GM19463 (cell line): Measurements from ENCODE around the gene PTPN18.
"Not testable (repeated sequence)": the region's sequence is repeated elsewhere in the genome, so short reads cannot be mapped to it uniquely, and the experiment has no call there.

Source experiments
- ATAC-seq: cut with Tn5 transposase; IDR thresholded peaks from one replicate; pipeline ENCODE4 v1.9.1; 2021; ENCODE audit warnings: mild to moderate bottlenecking, moderate library complexity; ENCODE audit not compliant: unreplicated experiment

The PTPN18 gene, protein sequence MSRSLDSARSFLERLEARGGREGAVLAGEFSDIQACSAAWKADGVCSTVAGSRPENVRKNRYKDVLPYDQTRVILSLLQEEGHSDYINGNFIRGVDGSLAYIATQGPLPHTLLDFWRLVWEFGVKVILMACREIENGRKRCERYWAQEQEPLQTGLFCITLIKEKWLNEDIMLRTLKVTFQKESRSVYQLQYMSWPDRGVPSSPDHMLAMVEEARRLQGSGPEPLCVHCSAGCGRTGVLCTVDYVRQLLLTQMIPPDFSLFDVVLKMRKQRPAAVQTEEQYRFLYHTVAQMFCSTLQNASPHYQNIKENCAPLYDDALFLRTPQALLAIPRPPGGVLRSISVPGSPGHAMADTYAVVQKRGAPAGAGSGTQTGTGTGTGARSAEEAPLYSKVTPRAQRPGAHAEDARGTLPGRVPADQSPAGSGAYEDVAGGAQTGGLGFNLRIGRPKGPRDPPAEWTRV

DNA sequence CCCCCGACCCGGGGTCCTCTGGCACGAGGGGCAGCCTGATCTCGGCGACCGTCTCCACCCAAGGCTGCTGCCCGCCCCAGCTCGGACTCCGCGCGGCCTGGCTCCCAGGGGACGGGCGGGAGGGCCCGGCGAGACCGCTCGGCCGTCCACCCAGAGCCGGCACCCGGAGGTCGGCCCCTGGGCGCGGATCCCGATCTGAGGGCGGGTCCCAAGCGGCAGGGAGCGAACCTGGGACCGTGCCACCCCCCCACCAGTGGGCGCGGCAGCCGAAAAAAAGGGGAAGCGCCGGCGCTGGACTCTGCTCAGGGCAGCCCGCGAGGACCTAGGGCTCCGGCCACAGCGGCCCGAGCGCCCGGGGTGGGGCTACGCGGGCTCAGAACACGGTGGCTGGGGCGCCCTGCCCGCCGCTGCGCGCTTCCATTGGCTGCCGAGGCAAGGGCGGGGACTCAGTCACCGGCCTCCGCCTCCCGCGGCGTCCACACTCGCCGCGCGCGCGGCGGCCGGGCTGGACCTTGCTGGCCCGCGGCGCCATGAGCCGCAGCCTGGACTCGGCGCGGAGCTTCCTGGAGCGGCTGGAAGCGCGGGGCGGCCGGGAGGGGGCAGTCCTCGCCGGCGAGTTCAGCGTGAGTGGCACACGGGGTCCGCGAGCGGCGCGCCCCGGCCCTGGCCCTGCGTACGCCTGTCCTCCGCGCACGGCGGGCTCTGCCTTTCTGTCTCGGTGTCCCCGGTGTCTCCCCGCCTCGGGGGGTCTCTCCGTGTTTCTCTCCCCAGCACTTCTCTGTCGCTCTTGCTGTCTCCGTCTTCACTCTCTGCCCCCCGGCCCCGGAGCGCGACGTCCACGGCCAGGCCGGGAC lies at the start of gene PTPN18:
Gene PTPN18, plus strand, starts transcription at position 479 of the 854 bp plus-strand sequence. Its CDS starts 52 bp downstream, at position 531.
- peak; percentile 92 for ATAC-seq

DNA sequence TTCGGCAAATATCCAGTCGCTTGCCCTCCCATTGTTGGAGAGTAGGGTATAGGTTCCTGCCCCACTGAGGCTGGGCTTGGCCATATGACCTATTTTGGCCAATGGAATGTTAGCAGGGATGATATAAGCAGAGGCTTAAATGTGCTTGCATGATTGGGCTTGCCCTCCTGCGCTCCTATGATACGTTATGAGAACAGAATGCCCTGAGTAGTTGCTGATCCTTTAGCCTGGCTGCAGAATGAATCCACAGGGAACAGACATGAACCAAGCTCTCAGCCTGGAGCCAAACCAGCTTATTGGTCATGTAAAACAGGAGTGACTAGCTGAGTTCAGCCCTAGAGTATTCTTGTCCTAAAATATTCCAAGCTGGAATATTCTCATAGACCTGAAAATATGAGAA lies 48.0 kb upstream of the PTPN18 start:
- ATAC-seq, result no peak

DNA sequence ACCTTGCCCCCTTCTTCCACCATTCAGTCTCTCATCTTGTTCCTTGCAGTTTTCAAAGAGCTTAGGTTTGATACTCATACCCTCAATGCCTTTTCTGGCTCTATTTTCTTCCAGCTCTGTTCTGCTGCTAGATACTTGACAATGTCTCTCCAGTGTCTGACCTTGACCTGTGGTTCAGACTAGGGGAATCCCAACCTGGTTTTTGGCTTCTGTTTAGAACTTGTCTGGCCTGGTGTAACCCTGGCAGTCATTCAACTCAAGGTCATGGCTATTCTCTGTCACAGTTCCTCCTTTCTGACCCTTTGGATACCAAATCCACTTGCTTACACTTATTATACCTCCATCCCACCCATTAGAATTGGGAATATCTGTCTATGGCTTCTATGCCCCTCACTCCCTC lies 45.0 kb upstream of the PTPN18 start:
- ATAC-seq, result peak; percentile 58

DNA sequence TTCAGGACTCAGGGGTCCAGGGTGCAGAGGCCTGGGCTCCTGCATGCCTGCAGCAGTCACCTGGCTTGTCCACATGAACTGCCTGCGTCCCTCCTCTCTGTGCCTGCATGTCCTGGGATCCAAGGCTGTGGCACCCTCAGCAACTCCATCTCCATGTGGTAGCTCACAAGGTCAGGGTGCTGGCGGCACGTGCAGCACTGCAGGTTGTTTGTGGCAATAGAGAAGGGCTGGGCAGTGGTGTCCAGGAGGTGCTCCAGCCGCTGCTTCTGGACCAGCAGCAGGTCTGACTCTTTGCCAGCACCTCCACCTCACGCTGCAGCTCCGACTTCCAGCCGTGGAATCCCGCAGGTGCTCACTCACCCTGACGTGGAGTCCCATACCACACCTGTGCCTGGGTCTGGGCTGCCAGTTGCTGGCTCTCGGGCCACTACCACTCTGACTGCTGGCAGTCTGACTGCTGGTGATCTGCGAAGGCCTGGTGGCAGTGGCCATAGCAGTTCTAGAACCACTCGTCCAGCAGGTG lies 42.0 kb upstream of the PTPN18 start:
- ATAC-seq, result no peak

DNA sequence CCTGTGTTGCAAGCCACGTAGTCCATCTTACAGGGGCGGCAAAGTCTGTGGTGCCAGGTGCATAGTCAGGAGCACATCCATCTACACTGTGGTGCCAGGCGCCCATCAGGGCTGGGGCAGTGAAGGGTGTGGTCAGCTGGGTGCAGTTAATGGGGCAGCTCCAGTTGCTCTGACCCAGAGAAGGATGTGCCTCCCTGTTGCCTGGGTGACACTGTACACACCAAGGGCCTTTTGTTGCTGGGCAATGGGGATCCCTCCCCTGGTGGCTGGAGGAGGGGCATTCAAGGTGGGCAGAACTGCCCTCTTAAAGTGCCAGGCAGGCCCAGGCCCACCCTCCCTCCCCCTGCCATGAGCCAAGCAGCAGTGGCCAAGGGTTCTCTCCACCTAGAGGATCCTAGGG lies 41.5 kb upstream of the PTPN18 start:
- ATAC-seq, result no peak

DNA sequence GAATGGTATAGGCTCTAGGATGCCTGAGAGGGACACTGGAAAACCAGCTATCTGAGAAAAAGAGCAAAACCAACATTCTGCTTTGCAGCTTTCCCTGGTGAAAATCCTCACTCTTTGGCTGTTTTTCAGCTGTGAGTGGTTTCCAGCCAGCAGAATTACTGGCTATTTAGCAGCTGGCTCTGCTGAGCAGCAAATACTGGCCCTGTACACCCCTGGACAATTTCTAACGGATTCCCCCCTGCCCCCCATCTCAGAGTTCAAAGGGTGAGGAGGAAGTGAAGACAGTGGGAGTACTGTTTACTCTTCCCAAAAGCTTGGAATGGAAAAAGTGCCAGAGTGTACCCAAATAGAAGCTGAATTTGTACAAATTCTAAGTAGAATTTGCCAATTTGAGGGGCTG lies 39.3 kb upstream of the PTPN18 start:
- ATAC-seq, result no peak

DNA sequence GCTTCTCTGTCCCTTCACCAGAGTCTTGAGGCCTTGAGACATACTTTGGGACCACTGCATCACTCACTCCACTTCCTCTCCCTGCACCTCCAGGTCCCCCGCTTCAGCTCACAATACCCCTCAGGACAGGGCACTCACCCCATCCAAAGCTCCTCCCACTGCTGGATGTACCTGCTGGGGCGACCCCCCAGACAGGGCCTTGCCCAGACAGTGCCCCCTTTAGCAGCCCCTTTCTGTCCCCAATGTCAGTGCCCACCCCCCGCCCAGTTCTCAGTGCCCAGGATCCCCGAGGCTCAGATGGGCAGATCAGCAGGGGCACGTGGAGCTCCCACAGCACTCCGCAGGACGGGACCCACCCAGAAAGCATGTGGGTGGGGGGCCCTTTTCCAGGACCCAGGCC lies 37.0 kb upstream of the PTPN18 start:
- no peak for ATAC-seq

DNA sequence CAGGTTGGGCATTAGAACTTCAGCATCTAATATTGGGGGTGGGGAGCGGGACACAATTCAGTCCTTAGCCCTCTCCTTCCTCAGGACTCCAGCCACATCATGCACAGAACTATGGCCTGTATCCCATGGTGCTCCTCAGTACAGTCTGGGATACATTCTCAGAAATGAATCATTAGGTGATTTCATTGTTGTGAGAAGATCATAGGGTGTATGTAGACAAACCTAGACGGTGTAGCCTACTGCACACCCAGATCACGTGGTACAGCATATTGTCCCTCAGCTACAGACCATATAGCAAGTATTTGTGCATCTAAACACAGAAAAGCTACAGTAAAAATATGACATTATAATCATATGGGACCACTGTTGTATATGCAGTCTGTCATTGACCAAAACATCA lies 36.3 kb upstream of the PTPN18 start:
- ATAC-seq, result no peak

DNA sequence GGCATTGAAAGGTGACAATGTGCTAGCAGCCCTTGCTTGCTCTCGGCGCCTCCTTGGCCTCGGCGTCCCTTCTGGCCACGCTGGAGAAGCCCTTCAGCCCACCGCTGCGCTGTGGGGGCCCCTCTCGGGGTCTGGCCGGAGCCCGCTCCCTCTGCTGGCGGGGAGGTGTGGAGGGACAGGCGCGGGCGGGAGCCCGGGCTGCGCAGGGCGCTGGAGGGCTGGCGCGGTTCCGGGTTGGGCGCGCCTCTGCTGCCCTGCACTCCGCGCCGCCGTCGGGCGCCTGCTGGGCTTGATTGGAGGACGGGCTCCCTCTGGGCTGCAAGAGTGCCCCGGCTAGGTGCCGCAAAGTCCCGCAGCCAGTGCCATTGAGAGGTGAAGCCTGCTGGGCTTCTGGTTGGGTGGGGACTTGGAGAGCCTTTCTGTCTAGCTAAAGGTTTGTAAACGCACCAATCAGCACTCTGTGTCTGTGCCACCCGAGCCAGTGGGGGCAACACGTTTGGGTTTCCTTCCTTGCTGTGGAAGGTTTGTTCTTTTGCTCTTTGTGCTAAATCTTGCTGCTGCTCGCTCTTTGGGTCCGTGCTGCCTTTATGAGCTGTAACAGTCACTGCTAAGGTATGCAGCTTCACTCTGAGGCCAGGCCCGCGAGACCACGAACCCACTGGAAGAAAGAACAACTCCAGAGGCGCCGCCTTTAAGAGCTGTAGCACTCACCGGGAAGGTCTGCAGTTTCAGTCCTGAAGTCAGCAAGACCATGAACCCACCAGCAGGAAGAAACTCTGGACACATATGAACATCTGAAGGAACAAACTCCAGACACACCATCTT lies 27.9 kb upstream of the PTPN18 start:
- no peak for ATAC-seq

DNA sequence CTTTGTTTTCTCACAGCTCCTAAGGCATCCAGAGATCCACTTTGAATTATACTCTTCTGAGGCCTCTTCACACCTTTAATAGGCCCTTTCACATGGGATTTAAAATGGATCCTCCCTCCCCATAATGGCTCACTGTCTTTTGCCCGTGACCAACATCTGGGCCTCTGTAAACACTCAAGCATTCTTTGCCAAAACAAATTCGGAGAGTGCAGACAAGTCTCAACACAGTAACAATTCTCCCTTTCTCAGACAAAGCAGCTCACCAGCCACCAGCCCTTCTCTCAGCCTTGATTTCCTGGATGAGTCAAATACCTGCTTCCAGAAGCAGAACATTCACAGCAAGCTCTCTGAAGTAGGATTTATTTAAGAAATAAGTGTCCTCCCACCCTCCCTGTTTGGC lies 27.1 kb upstream of the PTPN18 start:
- no peak for ATAC-seq

DNA sequence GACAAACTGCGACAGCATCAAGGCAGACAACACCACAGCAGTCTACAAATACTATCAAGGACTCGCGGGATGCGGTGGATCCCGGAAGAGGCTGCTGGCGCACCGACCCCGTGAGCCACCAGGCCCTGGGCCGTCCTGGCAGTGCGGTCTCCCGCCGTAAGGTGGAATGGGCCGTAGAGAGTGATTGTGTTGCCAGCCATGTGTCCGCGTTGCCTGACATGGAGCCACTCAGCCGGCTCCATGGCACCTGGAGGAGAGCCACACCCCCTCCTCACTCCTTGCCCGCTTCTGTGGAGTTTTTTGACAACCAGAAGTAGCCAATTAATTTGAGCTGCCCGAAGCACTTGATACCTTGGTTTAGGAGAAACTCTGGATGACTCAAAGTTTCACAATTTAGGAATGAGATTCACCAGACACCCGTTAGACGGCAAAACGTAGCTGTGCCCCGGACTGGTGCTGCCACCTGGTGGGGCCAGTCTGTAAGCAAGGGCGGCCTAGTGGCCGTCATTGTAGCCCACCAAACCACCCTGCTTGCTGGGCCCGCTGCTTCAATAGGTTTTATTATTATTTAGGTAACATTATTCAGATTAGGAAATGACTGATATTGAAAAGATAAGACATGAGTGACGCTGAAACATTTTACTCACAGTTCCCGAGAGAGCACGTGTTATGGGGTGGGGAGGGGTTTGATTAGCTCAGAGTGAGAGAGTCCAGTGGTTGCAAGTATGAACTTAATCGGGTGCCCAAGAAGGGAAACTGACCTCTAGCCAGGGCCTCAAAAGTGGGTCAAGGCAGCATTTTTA lies 23.4 kb upstream of the PTPN18 start:
- ATAC-seq, result peak; percentile 64

DNA sequence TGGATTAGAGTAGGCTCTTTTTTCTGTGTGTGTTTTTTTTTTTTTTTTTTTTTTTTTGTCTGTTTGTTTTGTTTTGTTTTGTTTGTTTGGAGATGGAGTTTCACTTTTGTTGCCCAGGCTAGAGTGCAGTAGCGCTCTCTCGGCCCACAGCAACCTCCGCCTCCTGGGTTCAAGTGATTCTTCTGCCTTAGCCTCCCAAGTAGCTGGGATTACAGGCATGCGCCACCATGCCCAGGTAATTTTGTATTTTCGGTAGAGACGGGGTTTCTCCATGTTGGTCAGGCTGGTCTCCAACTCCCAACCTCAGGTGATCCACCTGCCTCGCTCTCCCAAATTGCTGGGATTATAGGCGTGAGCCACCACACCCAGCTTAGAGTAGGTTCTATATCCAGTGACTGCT lies 22.6 kb upstream of the PTPN18 start:
- ATAC-seq, result not testable (repeated sequence)

DNA sequence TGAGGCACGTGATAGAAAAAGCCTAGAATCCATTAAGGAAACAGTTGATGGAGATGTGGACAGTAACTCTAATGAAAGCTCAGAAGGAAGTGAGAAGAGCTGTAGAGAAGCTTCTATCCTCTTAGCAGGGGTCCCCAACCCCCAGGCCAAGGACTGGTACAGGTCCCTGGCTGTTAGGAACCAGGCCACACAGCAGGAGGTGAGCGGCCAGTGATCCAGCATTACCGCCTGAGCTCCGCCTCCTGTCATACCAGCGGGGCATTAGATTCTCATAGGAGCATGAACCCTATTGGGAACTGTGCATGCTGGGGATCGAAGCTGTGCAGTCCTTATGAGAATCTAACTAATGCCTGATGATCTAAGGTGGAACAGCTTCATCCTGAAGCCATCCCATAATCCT lies 21.8 kb upstream of the PTPN18 start:
- ATAC-seq, result no peak

DNA sequence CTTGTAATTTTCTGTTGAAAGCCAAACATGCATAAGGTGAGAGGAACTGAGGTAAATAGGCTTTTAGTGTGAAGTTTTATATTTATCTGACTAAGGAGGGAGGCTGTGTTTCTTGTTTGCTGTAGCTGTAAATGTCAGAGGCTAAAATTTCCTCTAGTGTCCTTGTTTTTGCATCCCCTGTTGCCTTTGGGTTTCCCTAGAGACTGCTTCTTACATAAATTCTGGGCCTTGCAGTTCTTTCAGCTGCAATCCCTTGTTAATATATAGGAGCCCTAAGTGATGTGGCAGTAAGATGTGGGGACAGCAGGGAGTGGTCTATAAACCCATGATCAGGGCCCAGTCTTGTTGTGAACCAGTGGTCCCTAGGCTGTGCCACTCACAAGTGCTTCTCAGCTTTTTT lies 20.6 kb upstream of the PTPN18 start:
- ATAC-seq, result no peak

DNA sequence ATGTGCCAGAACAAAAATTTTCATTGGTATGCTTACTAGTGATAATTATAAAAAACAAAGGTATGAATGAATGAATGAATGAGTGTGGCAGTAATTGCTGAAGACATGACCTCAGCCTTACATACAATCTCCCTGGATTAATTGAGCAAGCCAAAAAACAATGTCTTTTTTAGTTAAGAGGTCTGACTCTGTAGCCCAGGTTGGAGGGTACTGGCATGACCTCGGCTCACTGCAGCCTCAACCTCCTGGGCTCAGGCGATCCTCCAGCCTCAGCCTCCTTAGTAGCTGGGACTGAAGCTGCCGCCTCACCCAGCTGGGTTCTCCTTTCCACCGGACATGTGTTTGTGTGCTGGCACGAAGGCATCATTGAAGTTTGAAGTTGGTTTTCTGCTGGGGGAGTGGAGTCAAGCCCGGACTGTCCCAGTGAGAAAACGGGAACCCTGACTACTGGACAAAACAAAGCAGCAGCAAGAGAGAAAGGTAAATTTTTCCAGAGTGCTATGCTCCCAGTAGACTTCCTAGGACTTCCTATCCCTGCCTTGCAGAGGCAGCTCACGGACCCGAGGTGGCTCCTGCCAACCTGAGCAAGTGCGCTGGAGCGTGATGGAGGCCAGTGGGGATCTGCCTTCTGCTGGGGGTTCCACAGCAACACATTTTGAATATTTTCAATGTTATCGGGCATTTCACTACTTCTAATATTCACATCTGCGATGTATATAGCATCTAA lies 19.5 kb upstream of the PTPN18 start:
- no peak for ATAC-seq

DNA sequence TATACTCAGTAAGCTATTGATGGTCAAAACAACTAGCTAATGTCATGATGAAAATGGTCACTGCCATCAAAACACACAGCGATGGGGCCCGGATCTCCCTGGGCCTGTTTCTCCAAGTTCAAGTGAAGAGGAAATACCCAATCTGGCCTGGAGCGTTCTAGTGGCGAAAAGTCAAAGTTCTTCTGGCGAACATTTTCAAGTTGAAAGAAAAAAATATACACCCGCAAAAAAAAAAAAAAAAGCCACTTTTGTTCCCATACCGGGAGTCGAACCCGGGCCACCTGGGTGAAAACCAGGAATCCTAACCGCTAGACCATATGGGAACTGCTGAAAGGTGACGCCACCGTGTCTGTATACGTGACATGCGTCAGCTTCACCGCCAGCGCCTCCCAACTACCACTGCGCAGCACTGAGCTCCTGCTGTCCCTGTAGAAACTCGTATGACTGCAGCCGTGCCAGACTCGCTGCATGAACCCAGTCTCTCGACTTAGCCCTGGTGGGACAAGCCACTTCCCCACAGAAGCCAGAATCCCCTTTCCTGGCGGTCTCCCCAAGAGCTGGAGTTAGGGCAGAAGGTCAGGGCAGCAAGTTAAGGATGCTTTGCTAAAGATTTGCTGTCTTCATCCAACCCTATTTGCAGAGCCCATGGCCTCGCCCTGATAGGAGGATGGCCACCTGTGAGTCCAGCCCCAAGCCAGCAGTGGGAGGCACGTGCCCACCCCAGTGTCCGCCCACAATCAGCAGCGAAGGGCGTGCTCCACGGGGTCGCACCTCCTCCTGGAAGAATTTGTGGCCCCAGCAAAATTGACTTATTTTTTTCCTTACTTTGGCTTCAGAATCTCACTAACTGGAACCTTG lies 18.8 kb upstream of the PTPN18 start:
- ATAC-seq, result peak; percentile 36

DNA sequence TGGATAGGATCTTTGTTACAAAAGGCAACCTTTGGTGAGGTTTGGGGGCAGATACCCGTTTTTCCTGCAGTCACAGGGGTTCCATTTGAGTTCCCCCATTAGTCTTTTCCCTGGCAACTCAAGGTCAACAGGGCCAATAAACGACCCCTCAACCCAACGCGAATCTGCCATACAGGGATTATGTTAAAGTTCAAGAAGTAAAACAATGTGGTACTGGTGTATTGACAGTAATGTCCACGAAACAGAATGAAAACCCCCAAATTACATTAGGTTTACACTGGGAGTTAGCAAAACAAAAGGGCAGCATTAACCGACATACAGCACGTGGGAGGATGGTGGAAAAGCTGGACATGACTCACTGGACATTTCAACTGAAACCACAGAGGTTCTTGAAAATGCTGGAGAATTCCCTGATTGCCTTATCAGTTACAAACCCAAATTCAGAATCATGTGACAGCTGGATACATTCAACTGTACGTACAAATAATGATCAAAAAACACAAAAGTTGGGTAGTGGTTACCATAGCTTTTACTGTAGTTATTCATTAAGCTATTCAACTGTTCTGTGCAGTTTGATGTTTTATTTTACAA lies 18.0 kb upstream of the PTPN18 start:
- no peak for ATAC-seq

DNA sequence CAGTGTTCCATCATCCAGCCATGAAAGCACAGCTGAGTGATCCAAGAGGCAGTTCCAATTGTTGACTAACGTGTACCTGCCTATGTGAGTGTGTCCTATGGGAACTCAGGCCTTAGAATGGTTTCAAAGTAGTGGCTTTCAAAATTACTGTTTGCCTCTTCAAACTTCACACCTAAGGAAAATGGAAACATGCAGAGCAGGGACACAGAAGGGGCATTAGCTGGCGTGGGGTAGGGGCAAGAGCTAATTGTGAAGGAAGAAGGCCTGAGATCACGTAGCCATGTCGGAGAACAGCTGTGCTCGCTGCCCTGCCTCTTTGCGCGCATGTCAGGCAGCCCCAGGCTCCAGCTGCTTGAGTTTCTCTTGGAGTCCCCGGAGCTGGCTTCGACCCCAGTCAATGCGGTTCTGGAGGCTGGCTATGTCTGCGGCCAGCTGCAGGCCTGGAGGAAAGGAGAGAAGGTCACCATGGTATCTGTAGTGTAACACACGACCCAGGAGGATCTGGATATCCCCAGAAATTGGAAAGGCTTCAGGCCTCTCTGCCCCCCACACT lies 17.0 kb upstream of the PTPN18 start:
- ATAC-seq, result no peak
